Fibroblast of the aortic adventitia (primary cell): ENCODE results near the gene STKLD1. TPM values are rescaled to one million over a fixed set of nuclear protein-coding genes. Genes with fewer than 3 reads are reported as not detected.
"Not testable (repeated sequence)": the region's sequence is repeated elsewhere in the genome, so short reads cannot be mapped to it uniquely, and the experiment has no call there.

Experiments used
- DNase-seq: peaks from one replicate; pipeline ENCODE4 v3.0.0-alpha.2; 2010; ENCODE audit warnings: low read depth
- H3K4me3 ChIP-seq: 2 replicates; pipeline ENCODE4 v1.5.1; 2011; ENCODE audit warnings: low read depth, mild to moderate bottlenecking, control low read depth, low read length, moderate library complexity
- total RNA-seq: library from RNA; depleted of rRNA; stranded (reverse); fragments of >200 nt; gene quantifications from 2 replicates; pipeline ENCODE4 v1.2.3, GENCODE V29; 2012; ENCODE audit warnings: low replicate concordance
- TF ChIP-seq, protein P1 (sequence below): IDR thresholded peaks from 2 replicates; pipeline ENCODE4 v1.5.1; 2011; ENCODE audit warnings: mild to moderate bottlenecking, low read length, control low read depth, inconsistent platforms; ENCODE audit not compliant: insufficient read depth

STKLD1 gene
- total RNA-seq, 1 donor: 1.3 TPM

DNA sequence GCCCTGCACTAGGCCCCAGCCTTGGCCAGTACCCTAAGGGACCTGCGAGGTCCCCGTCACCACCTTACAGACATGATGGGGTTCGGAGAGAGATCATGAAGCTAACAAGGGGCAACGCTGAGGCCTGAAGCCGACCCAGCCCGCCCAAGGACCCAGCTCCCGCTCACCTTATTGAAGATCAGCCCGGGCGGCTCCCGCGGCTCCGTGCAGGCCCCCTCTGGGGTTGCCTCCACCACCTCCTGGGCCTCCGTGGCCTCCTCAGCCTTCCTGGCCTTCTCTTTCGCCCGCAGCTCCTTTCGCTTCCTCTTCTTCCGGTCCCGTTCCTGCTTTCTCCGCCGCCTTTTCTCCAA, 43.8 kb upstream of the STKLD1 start:
- TF ChIP-seq, protein P1, sequence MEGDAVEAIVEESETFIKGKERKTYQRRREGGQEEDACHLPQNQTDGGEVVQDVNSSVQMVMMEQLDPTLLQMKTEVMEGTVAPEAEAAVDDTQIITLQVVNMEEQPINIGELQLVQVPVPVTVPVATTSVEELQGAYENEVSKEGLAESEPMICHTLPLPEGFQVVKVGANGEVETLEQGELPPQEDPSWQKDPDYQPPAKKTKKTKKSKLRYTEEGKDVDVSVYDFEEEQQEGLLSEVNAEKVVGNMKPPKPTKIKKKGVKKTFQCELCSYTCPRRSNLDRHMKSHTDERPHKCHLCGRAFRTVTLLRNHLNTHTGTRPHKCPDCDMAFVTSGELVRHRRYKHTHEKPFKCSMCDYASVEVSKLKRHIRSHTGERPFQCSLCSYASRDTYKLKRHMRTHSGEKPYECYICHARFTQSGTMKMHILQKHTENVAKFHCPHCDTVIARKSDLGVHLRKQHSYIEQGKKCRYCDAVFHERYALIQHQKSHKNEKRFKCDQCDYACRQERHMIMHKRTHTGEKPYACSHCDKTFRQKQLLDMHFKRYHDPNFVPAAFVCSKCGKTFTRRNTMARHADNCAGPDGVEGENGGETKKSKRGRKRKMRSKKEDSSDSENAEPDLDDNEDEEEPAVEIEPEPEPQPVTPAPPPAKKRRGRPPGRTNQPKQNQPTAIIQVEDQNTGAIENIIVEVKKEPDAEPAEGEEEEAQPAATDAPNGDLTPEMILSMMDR: no peak
- no peak for DNase-seq
- H3K4me3 ChIP-seq: no peak overlapping the region

DNA sequence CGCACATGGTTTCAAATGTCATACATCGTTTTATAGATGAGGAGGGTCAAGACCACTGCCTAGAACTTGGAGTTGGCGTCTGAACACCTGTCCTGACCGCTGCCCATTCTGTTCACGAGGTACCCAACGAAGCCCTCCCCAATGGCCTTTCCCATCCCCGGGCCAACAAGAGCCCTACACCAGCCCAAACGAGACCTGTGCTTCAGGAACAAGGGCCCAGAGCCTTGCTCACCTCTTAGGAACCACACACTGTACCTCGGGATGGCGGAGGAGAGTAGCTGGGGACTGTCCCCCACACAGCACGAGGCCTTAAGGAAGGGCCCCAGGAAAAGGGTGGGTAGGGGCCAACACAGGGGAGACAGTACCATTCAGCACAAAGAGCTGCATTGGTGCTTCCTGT, 43.2 kb upstream of the STKLD1 start:
- TF ChIP-seq, protein P1: no peak
- no peak overlapping the region for H3K4me3 ChIP-seq
- no peak for DNase-seq

DNA sequence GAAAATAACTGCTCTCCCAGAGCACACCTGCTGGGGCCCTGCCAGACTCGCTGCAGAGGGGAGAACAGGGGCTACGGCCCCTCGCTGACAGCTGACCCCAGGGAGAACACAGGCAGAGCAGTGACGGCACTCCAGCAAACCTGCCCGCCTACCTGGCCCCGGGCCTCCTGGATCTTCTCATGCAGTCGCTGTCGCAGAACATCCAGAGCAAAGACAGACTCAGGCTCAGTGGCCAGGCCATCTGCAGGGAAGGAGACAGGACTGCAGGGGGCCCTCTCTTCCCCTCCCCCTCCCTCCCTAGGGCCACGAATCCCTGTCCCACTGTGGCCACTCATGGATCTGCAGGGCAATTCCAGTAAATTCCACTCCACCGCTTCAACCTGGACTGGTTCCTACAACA, 42.6 kb upstream of the STKLD1 start:
- TF ChIP-seq, protein P1: no peak
- no peak overlapping the region for H3K4me3 ChIP-seq
- DNase-seq: no peak

DNA sequence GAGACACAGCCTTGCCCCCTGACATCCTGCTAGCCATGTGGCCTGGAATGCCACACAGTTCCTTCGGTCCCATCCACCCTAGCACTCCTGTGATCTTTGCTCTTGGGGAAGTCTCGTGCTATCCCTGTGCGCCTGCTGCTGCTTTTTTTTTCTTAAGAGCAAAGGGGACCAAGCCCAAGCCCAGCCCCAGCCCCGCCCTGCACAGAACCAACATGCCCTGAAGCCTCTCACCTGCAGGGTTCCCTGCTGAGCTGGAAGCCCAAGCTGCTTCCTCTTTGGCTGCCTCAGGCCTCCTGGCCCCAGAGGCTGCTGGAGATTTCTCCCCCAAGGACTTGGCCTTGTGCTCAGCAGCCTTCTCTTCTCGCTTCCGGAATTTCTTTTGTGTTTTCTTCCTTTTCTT, 42.0 kb upstream of the STKLD1 start:
- DNase-seq: no peak
- H3K4me3 ChIP-seq: no peak overlapping the region
- TF ChIP-seq, protein P1: no peak

DNA sequence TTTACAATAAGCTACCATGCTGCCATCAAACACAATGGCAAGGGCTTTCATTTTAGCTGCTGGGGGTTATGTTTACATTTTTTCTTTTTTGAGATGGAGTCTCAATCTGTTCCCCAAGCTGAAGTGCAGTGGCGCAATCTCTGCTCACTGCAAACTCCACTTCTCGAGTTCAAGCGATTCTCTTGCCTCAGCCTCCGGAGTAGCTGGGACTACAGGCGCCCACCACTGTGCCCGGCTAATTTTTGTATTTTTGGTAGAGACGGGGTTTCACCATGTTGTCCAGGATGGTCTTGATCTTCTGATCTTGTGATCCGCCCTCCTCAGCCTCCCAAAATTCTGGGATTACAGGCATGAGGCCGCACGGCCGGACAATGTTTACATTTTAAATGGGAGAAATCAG, 41.3 kb upstream of the STKLD1 start:
- not testable (repeated sequence) for DNase-seq

DNA sequence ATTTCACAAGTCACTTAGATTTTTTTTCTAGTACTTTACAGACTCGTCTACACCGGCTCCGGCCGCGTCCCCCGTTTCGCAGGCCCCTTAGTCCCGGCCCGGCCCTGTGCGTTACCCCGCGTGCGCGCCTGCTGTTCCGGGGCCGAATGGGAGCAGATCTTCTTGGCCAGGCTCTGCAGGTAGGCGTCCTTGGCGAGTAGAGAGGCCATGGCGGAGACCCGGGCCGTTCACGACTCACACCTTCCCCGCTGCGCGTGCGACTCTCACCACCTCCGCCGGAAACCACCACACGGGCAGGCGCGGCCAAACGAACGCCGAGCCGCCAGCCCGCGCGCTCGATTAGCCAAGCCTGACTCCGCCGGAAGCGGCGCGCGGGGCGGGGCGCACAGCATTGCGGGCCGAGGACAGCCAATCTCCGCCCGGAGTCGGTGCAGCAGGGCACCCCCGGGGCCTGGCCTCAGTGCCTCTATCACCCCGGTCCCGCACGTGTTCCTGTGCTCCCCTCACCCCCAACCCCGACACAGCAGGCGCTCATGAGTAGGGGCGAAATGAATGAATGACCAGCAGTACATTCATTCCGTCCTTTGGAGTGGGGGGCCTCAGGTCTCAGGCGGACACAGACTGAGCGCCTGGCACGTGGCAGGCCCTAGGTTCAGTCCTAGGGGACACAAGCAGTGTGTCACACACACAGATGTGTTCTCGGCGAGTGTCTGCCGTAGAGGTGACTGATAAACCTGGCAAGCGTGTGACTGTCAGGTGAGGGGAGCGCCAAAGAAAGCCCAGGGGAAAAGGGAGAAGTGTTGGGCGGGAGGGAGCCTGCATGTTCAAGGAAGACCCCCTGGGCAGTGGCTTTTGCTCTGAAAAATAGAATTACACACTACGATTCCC, 40.0 kb upstream of the STKLD1 start, which contains the start of gene SURF6:
Gene SURF6, minus strand, starts transcription at position 265 of the 888 bp plus-strand sequence. Its CDS starts 56 bp downstream, at position 209.
- DNase-seq: peak; percentile 79
- TF ChIP-seq, protein P1: no peak
- peak within 1 kb of the TSS; percentile 97 for H3K4me3 ChIP-seq

More for the DNA sequence above, 41.3 kb upstream of the STKLD1 start:
- peak overlapping the region; percentile 97 for H3K4me3 ChIP-seq

DNA sequence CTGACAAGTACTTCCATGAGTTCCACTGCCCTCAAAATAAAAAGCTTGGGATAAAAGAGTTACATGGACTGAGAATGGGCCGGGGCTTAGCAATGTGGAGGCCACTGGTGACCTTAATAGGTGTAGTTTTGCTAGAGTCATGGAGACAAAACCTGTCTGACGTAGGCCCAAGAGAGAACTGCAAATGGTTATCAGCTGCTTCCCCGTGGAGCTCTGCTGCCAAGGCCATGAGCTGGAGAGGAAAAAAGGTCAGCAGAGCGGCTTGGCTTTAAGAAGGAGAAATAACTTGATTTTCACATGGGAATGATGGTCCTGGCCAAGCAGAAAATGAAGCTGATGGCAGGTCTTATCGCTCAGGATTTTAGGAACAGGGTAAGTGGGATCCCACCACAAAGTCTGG, 36.5 kb upstream of the STKLD1 start:
- no peak overlapping the region for H3K4me3 ChIP-seq
- TF ChIP-seq, protein P1: no peak
- DNase-seq: no peak
